ENCODE measurements around the gene GADD45G.

Gene GADD45G

GRCh38 chr9:89641980-89642379 lies 37.2 kb downstream of the GADD45G start:
- Histone ChIP-seq H3K27ac (no peak overlapping the region), H3K4me3 (no peak overlapping the region)

DNA sequence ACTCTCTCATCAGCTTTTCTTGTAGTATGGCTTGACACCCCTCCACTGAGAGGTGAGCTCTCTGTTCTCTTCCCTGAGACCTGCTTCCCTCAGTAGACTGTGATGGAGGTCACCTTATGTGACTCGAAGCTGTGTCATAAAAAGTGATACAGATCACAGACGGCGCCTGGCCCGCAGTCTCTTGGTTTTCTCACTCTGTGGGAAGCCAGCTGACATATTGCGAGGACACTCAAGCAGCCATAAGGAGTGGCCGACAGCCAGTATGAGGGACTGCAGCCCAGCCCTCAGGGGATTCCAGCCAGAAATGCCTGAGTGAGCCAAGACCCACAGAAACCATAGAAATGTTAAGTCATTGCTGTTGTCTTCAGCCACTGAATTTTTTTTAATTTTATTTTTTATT lies 38.0 kb downstream of the GADD45G start:
- Histone ChIP-seq H3K4me3 (no peak overlapping the region), H3K27ac (no peak overlapping the region)

DNA sequence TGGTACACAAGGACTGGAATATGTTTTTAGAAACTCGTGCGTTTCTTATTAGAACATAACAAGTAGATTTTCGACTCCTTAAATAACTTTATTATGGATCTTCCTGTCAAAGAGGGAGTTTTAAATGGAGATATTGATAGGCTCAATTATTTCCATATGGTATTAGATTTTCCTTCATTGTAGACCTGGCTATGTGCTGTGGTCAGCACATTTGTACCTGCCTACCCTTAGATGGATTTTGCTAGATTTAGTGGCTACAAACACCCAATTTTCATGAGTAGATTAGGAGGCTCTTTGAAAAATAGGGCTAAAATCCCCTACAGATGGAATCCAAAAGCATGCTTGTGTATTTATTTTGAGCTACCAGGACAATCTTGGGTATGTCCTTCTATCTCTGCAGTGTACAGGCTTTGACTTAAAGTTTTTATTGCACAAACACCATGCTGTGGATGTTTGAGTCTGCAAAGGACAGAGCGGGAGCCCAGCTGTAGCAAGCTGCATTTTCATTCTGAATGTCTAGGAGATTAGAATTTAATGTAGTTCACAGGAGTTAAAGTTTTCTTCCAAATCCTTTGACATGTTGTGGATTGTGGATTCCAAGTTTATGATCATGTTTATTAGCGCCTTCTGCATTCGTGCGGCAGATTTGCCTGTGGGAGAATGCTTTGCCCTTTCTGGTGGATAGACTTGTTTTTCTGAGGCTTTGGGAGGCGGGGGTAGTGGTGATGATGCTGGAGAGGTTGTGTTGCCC lies 41.6 kb downstream of the GADD45G start:
- Histone ChIP-seq H3K4me3 (no peak overlapping the region), H3K27ac (no peak overlapping the region)

DNA sequence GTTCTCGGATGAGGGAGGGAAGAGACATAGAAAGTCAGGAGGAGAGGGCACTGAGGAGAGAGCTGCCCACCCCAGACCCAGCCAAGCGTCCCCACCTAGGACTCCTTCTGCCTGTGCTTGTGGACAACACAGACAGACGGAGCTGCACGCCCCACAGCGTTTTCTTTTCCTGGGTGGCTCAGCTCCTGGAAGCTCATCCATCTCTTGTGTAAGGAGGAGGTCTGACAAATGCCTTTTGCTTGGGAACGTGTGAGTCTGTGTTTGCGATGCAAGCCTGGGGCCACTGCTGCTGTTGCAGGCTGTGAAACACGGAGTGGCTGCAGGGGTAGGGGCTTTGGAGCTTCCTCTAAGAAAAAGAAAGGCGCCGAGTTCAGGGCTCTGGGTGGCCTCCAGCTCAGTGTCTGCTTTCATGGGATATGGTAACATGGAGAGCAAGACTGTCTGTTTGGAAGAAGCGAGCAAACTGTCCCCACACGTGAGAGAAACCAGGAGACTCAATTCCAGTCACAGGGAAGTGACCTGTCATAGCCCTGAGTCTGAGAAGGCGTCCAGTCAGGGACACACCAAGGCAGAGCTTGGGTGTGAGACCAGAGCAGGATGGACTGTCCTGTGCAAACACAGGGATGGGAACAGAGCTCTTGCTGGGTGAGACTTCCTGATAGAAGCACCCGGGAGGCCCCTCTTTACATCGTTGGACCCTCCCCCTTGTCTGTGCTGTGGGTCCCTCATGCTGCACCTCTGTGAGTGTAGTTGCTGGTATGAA lies 42.7 kb downstream of the GADD45G start:
- Histone ChIP-seq H3K4me3 (no peak overlapping the region), H3K27ac (no peak overlapping the region)

GRCh38 chr9:89648247-89649000 lies 43.6 kb downstream of the GADD45G start:
- Histone ChIP-seq H3K27ac (no peak overlapping the region), H3K4me3 (no peak overlapping the region)

DNA sequence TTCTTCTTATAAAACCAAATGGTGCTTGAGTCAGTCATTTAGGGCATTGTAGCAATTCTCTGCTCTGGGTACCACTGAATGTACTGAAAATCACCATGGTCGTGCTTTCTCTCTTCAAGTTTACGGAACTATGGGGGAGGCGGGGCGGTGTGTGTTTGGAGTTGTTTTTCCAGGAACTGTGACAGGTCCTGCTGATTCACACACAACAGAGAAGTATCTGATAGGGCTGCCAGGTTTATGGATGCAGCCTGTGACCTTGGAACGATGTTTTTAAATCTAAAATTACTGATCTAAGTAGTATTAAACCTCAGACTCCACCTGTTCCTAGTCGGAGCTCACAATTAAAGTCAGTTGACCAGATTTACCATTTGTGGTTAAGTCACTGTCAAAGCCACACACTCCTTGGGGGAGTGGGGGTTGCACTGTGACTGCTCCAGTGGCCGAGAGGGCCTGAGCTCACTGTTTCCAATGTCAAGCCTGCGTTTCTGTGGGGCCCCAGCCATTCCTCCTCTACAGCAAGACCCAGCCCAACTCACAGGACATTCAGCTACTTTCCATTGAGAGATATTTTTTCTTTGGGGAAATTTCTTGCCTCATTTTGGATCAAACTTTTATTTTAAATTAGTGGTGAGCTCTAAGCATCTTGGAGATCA lies 44.4 kb downstream of the GADD45G start:
- H3K27ac ChIP-seq, result no peak overlapping the region
- H3K4me3 ChIP-seq, result no peak overlapping the region

GRCh38 chr9:89654025-89654662 lies 49.3 kb downstream of the GADD45G start:
- no peak overlapping the region for H3K27ac ChIP-seq

DNA sequence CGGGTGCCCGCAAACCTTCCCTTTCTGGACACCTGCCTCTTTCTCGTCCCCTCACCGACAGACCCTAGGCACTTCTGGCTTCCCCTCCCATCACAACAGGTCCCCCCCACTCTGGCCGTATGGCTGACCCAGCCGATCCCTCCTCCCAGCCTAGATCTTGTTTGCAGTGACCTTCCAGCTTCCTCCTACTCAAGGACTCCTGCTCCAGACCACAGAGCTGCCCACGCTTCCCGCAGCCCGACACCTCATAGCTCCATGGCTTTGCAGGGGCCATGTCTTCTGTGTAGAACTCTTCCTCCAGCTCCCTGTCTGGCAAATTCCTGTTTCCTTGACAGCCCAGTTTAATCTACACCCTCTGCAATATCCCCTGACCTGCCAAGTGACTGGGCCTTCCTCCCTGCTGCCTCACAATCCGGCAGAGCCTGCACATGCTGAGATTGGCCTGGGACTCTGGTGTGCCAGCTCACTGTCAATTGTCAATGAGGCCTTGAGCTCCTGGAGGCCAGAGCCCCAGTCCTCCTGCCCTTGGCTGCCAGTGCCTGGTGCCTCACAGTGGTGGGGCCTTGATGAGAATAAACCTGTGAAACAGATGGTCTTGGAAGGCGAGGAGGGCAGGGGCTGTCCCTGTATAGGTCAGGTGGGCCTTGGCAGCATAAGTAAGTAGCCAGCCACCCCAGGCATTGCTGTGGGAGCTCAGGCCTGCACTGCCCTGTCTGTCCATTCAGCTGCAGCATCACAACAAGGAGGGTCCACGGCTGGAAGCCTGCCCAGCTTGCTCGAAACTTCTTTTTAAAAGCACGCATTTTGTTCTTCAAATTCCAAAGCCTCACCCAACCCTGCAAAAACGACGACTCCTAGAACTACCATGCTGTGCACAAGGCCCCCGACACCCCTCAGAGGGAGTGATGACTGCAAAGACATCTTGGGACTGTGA lies 50.5 kb downstream of the GADD45G start:
- H3K27ac ChIP-seq, result no peak overlapping the region
- H3K4me3 ChIP-seq, result no peak overlapping the region

More at GRCh38 chr9:89654025-89654662, 49.3 kb downstream of the GADD45G start:
- H3K4me3 ChIP-seq, result no peak overlapping the region

Measured in skin epidermis (tissue), 12 donors.